Sigmoid colon (tissue), 4 donors: ENCODE measurements around the gene TMEM220.

Source experiments
- EP300 ChIP-seq, 4 donors: sonication (generic); formaldehyde crosslinking; IDR thresholded peaks; one replicate each; pipeline ENCODE4 v1.6.1; 2017; ENCODE audit warnings: antibody characterized with exemption in 4 of 4
- POLR2A ChIP-seq, 2 donors: fragments of 450-650 bp; IDR thresholded peaks; one replicate each; pipeline ENCODE4 v1.6.1; 2016; ENCODE audit warnings: antibody characterized with exemption in 2 of 2, mild to moderate bottlenecking in 2 of 2, moderate library complexity in 2 of 2
- TF ChIP-seq, protein P1 (sequence below), 4 experiments: fragments of 450-650 bp in 3 of 4; fragments of 200-600 bp in 1 of 4; IDR thresholded peaks; one replicate each; pipeline ENCODE4 v1.5.1; 2016 to 2019; ENCODE audit warnings: antibody characterized with exemption in 4 of 4, mild to moderate bottlenecking in 3 of 4, moderate library complexity in 2 of 4

DNA sequence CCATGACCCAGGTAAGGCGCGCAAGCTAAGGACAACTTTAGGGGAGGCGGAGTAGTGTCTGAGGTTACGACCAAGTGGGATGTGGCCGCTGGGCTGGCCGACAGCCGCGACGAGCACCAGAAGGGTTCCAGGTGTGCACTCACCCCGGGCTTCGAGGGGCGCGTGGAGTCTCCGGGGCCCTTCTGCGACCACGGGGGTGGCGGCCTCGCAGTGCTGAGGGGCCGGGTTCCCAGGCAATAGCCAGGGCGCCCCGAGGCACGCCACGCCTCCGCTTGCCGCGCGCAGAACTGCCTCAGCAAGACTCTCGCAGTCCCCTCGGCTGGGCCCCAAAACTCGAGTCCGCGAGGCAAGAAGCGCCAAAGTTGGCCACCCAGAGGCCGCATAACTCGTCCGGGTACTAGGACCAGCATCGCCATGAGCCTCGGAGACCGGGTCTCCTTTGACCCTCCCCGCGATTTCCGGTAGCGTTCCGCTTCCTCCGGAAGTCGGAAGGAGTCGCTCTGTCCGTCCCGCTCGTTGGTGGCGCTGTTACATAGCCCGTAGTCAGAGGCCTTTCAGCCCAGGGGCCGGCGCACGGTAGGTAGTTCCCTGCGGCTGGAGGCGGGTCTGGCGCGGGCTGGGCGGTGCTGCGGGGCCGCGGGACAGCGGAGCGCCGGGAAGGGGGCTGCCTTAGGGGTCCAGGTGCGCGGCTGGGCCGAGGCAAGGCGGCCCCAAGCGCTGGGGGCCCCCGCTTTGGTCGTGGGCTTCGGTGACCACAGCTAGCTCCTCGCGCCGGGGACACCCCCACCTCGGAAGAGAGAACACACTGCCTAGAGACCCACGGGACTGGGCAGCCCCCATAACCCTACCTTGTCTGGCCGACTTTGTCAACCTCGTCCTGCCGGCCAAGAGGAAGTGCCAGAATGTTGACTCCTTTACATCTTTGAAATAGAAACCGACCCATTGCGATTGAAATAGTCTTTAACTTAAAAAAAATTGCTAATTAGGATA lies 32.4 kb downstream of the TMEM220 start, which contains the start of the genes ADPRM and SCO1:
- TF ChIP-seq, protein P1, sequence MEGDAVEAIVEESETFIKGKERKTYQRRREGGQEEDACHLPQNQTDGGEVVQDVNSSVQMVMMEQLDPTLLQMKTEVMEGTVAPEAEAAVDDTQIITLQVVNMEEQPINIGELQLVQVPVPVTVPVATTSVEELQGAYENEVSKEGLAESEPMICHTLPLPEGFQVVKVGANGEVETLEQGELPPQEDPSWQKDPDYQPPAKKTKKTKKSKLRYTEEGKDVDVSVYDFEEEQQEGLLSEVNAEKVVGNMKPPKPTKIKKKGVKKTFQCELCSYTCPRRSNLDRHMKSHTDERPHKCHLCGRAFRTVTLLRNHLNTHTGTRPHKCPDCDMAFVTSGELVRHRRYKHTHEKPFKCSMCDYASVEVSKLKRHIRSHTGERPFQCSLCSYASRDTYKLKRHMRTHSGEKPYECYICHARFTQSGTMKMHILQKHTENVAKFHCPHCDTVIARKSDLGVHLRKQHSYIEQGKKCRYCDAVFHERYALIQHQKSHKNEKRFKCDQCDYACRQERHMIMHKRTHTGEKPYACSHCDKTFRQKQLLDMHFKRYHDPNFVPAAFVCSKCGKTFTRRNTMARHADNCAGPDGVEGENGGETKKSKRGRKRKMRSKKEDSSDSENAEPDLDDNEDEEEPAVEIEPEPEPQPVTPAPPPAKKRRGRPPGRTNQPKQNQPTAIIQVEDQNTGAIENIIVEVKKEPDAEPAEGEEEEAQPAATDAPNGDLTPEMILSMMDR (IDR thresholded peaks at IDR 0.05) = peak in 3 of 4 experiments; percentile 20 to 25 (median 21)
- TF ChIP-seq EP300 (IDR thresholded peaks at IDR 0.05) (no peak), POLR2A (IDR thresholded peaks at IDR 0.05) (peak; percentile 81 to 85)
